Spleen (tissue), 11 donors: ENCODE results near the gene TIGD3. TPM values are rescaled to one million over a fixed set of nuclear protein-coding genes. Genes with fewer than 3 reads are reported as not detected.
A peak's percentile ranks its signal among the peaks of the same experiment; 100 is the strongest.

ENCODE experiments used
- DNase-seq: peaks from one replicate; pipeline ENCODE4 v3.0.0-alpha.2; 2020
- H3K27ac ChIP-seq, 8 donors: fragments of 200-600 bp; sonication (generic) in 7 of 8; 1 replicate in 4 of 8; 2 replicates in 4 of 8; pipeline versions ENCODE4 v1.5.0 to v1.8.0; 2016 to 2021; ENCODE audit warnings: inconsistent platforms in 4 of 8, mild to moderate bottlenecking in 4 of 8, moderate library complexity in 1 of 8
- H3K27me3 ChIP-seq, 7 donors: fragments of 200-600 bp; sonication (generic) in 6 of 7; replicated peaks in 1 of 7; 1 replicate in 4 of 7; 2 replicates in 3 of 7; pipeline versions ENCODE4 v1.5.0 to v1.8.0; 2016 to 2021; ENCODE audit warnings: inconsistent platforms in 3 of 7, mild to moderate bottlenecking in 1 of 7
- H3K36me3 ChIP-seq, 6 donors: fragments of 200-600 bp; sonication (generic) in 5 of 6; 1 replicate in 4 of 6; 2 replicates in 2 of 6; pipeline versions ENCODE4 v1.5.0 to v1.8.0; 2016 to 2021; ENCODE audit warnings: inconsistent platforms in 2 of 6
- H3K4me1 ChIP-seq, 6 donors: fragments of 200-600 bp; sonication (generic) in 5 of 6; 1 replicate in 3 of 6; 2 replicates in 3 of 6; pipeline versions ENCODE4 v1.5.0 to v1.8.0; 2016 to 2021; ENCODE audit warnings: inconsistent platforms in 3 of 6
- H3K4me3 ChIP-seq, 8 donors: fragments of 200-600 bp; sonication (generic) in 7 of 8; 1 replicate in 4 of 8; 2 replicates in 4 of 8; pipeline versions ENCODE4 v1.5.0 to v1.8.0; 2016 to 2021; ENCODE audit warnings: inconsistent platforms in 4 of 8, mild to moderate bottlenecking in 4 of 8, moderate library complexity in 2 of 8
- H3K9me3 ChIP-seq, 8 donors: fragments of 200-600 bp; sonication (generic) in 7 of 8; 1 replicate in 4 of 8; 2 replicates in 4 of 8; pipeline versions ENCODE4 v1.5.0 to v1.8.0; 2016 to 2021; ENCODE audit warnings: inconsistent platforms in 4 of 8
- CTCF ChIP-seq, 11 experiments: fragments of 200-600 bp in 7 of 11; fragments of 450-650 bp in 4 of 11; sonication (generic) in 4 of 11; IDR thresholded peaks in 8 of 11; conservative IDR thresholded peaks in 3 of 11; 1 replicate in 7 of 11; 2 replicates in 4 of 11; pipeline versions ENCODE4 v1.4.0 to v1.8.0; 2016 to 2021; ENCODE audit warnings: antibody characterized with exemption in 11 of 11, inconsistent platforms in 4 of 11, mild to moderate bottlenecking in 1 of 11
- POLR2A ChIP-seq, 3 donors: fragments of 450-650 bp; IDR thresholded peaks; one replicate each; pipeline ENCODE4 v1.5.1; 2017; ENCODE audit warnings: antibody characterized with exemption in 3 of 3, mild to moderate bottlenecking in 1 of 3
- POLR2AphosphoS5 ChIP-seq, 3 donors: sonication (generic); formaldehyde crosslinking; IDR thresholded peaks; one replicate each; pipeline ENCODE4 v1.5.1; 2017; ENCODE audit warnings: antibody characterized with exemption in 3 of 3
- WGBS, 5 donors: extraction: QIAGEN DNeasy Blood & Tissue Kit in 3 of 5; methylation state at CpG; one replicate each; pipeline versions ENCODE4 v1.1.5 to v1.1.7; 2013 to 2018; 5-methylcytosine and 5-hydroxymethylcytosine counted together
- intact Hi-C: fragments of 100-400 bp; cut with DNase I; formaldehyde crosslinking; loops from one replicate; pipeline ENCODE4 v1.15.0; 2023; ENCODE audit warnings: low total_unique reads
- polyA plus RNA-seq, 3 donors: library from polyadenylated mRNA; stranded (reverse); fragments of 200-250 nt; gene quantifications; one replicate each; pipeline ENCODE4 v1.2.1, GENCODE V29; 2013
- total RNA-seq, 7 donors: library from RNA; depleted of rRNA in 3 of 7; stranded (reverse); fragments of >200 nt in 3 of 7; fragmentation: NEBNext Ultra II Directional in 4 of 7; extraction: Animal tissue kit (Norgen Biotek cat#: 25700) in 4 of 7; gene quantifications; one replicate each; pipeline versions ENCODE4 v1.1.0 to v1.2.1, GENCODE V29; 2016 to 2021
- donor health status: healthy with polysubstance abuse.
- donor health status: DM: no; HTN: no; CAD: no; lungs with moderate emphysema.
- donor health status: DM: no; HTN: no; CAD: no.
- donor health status: Bipolar disorder and iron deficiency.
- donor health status: healthy.
- donor health status: DM: no; HTN: no; CAD: no.
- donor health status: DM: yes; HTN: yes; CAD: no.

TIGD3 gene
- total and polyA plus RNA-seq, 10 donors: 0.56 to 2.7 (median 0.93) TPM

GRCh38 chr11:65320386-65321075 lies 34.0 kb upstream of the TIGD3 start:
- H3K4me1 ChIP-seq: peaks cover 0 to 74% (median 51%) of the 10 kb centered on the region in 6 donors
- peaks cover 0 to 49% (median 10%) of the 10 kb centered on the region in 6 donors for H3K36me3 ChIP-seq
- H3K9me3 ChIP-seq: no peaks in the 10 kb centered on the region
- TF ChIP-seq POLR2A (IDR thresholded peaks at IDR 0.05) (no peak), CTCF (IDR thresholded peaks at IDR 0.05 in 8 of 11, conservative IDR thresholded peaks at IDR 0.05 in 3 of 11) (no peak), POLR2AphosphoS5 (IDR thresholded peaks at IDR 0.05) (no peak)
- 67 to 79% (median 73%) methylated on average over 17 to 22 of the region's 22 CpGs for WGBS, 5 donors
- DNase-seq: no peak
- no peak overlapping the region for H3K4me3 ChIP-seq
- no peaks in the 10 kb centered on the region for H3K27me3 ChIP-seq
- peak overlapping the region in 5 of 8 donors; percentile 27 to 55 (median 32) for H3K27ac ChIP-seq
- intact Hi-C loops: no loop called here

- peaks cover 0 to 49% (median 10%) of the 10 kb centered on the region in 6 donors for H3K36me3 ChIP-seq
- DNase-seq: no peak
- intact Hi-C loops: no loop called here
- H3K27ac ChIP-seq: peak overlapping the region in 5 of 8 donors; percentile 30 to 55 (median 34)
- peaks cover 0 to 68% (median 46%) of the 10 kb centered on the region in 6 donors for H3K4me1 ChIP-seq
- H3K9me3 ChIP-seq: no peaks in the 10 kb centered on the region
- H3K27me3 ChIP-seq: no peaks in the 10 kb centered on the region
- no peak overlapping the region for H3K4me3 ChIP-seq
- TF ChIP-seq CTCF (IDR thresholded peaks at IDR 0.05 in 8 of 11, conservative IDR thresholded peaks at IDR 0.05 in 3 of 11): no peak
- TF ChIP-seq POLR2AphosphoS5 (IDR thresholded peaks at IDR 0.05): no peak
- TF ChIP-seq POLR2A (IDR thresholded peaks at IDR 0.05): no peak
- 75 to 91% (median 87%) methylated on average over 13 to 15 of the region's 15 CpGs for WGBS, 5 donors
Measured at GRCh38 chr11:65321076-65321475, 33.5 kb upstream of the TIGD3 start.

- DNase-seq: no peak
- WGBS, 5 donors: 50 to 74% (median 69%) methylated on average over 8 to 13 of the region's 13 CpGs
- peaks cover 0 to 49% (median 10%) of the 10 kb centered on the region in 6 donors for H3K36me3 ChIP-seq
- intact Hi-C loops: no loop called here
- H3K27me3 ChIP-seq: no peaks in the 10 kb centered on the region
- H3K9me3 ChIP-seq: no peaks in the 10 kb centered on the region
- H3K4me1 ChIP-seq: peaks cover 0 to 60% (median 37%) of the 10 kb centered on the region in 6 donors
- peak overlapping the region in 5 of 8 donors; percentile 30 to 55 (median 34) for H3K27ac ChIP-seq
- TF ChIP-seq CTCF (IDR thresholded peaks at IDR 0.05 in 8 of 11, conservative IDR thresholded peaks at IDR 0.05 in 3 of 11): no peak
- no peak for TF ChIP-seq POLR2A (IDR thresholded peaks at IDR 0.05)
- TF ChIP-seq POLR2AphosphoS5 (IDR thresholded peaks at IDR 0.05): peak in 2 of 3 donors; percentile 30 to 48
- no peak overlapping the region for H3K4me3 ChIP-seq
Measured at GRCh38 chr11:65321828-65322485, 32.6 kb upstream of the TIGD3 start.

GRCh38 chr11:65323813-65324212 lies 30.7 kb upstream of the TIGD3 start:
- H3K27ac ChIP-seq: peak overlapping the region in 1 of 8 donors; percentile 8
- H3K27me3 ChIP-seq: no peaks in the 10 kb centered on the region
- intact Hi-C loops: no loop called here
- H3K4me3 ChIP-seq: no peak overlapping the region
- H3K36me3 ChIP-seq: peaks cover 0 to 49% (median 10%) of the 10 kb centered on the region in 6 donors
- H3K9me3 ChIP-seq: no peaks in the 10 kb centered on the region
- no peak for DNase-seq
- peaks cover 0 to 42% (median 24%) of the 10 kb centered on the region in 6 donors for H3K4me1 ChIP-seq
- peak; percentile 43 to 65 (median 52) for TF ChIP-seq POLR2AphosphoS5 (IDR thresholded peaks at IDR 0.05)
- TF ChIP-seq POLR2A (IDR thresholded peaks at IDR 0.05): no peak
- TF ChIP-seq CTCF (IDR thresholded peaks at IDR 0.05 in 8 of 11, conservative IDR thresholded peaks at IDR 0.05 in 3 of 11): no peak
- WGBS, 5 donors: 77 to 86% (median 82%) methylated on average over 12 of the region's 12 CpGs
